ENCODE data around the gene EEPD1. TPM values are rescaled to one million over a fixed set of nuclear protein-coding genes. Genes with fewer than 3 reads are reported as not detected.

EEPD1 gene
- total RNA-seq, 1 experiment from 2014 or later = 7.8 TPM

- DNase-seq (ENCODE audit: low spot score) (no peak), ATAC-seq (no peak)
- TF ChIP-seq ZNF396 (CRISPR knock-in tag; IDR thresholded peaks at IDR 0.05; ENCODE audit: borderline replicate concordance) = no peak
- no peak for TF ChIP-seq NFYB (CRISPR knock-in tag; conservative IDR thresholded peaks at IDR 0.05; ENCODE audit: low read depth)
- TF ChIP-seq SMAD3 (CRISPR knock-in tag; IDR thresholded peaks at IDR 0.05; ENCODE audit: borderline replicate concordance) = no peak
- TF ChIP-seq HMGA2 (CRISPR knock-in tag; IDR thresholded peaks at IDR 0.05) = no peak
- no peak for TF ChIP-seq NFE2L1 (CRISPR knock-in tag; IDR thresholded peaks at IDR 0.05)
- TF ChIP-seq FOXP1 (CRISPR knock-in tag; IDR thresholded peaks at IDR 0.05; ENCODE audit: borderline replicate concordance) = no peak
- TF ChIP-seq SOX15 (CRISPR knock-in tag; IDR thresholded peaks at IDR 0.05) = no peak
- TF ChIP-seq IRF2 (CRISPR knock-in tag; IDR thresholded peaks at IDR 0.05; ENCODE audit: borderline replicate concordance, low read depth) = no peak
- TF ChIP-seq E2F5 (CRISPR knock-in tag; IDR thresholded peaks at IDR 0.05) = no peak
- no peak for TF ChIP-seq E2F1 (CRISPR knock-in tag; IDR thresholded peaks at IDR 0.05)
- TF ChIP-seq, protein P1, sequence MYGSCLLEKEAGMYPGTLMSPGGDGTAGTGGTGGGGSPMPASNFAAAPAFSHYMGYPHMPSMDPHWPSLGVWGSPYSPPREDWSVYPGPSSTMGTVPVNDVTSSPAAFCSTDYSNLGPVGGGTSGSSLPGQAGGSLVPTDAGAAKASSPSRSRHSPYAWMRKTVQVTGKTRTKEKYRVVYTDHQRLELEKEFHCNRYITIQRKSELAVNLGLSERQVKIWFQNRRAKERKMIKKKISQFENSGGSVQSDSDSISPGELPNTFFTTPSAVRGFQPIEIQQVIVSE (CRISPR knock-in tag; IDR thresholded peaks at IDR 0.05; ENCODE audit: borderline replicate concordance) = no peak
- TF ChIP-seq, protein P2, sequence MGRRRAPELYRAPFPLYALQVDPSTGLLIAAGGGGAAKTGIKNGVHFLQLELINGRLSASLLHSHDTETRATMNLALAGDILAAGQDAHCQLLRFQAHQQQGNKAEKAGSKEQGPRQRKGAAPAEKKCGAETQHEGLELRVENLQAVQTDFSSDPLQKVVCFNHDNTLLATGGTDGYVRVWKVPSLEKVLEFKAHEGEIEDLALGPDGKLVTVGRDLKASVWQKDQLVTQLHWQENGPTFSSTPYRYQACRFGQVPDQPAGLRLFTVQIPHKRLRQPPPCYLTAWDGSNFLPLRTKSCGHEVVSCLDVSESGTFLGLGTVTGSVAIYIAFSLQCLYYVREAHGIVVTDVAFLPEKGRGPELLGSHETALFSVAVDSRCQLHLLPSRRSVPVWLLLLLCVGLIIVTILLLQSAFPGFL (CRISPR knock-in tag; IDR thresholded peaks at IDR 0.05; ENCODE audit: borderline replicate concordance) = no peak
- TF ChIP-seq AFF4 (CRISPR knock-in tag; IDR thresholded peaks at IDR 0.05; ENCODE audit: borderline replicate concordance) = no peak
- no peak for TF ChIP-seq ZNF512 (CRISPR knock-in tag; IDR thresholded peaks at IDR 0.05; ENCODE audit: borderline replicate concordance)
- TF ChIP-seq FOXK1 (CRISPR knock-in tag; IDR thresholded peaks at IDR 0.05) = no peak
- TF ChIP-seq NR3C1 (CRISPR knock-in tag; conservative IDR thresholded peaks at IDR 0.05; ENCODE audit: low read depth) = no peak
- no peak for TF ChIP-seq ZNF532 (CRISPR knock-in tag; IDR thresholded peaks at IDR 0.05; ENCODE audit: borderline replicate concordance)
- TF ChIP-seq GTF2I (CRISPR knock-in tag; conservative IDR thresholded peaks at IDR 0.05) = no peak
- TF ChIP-seq CBFB (CRISPR knock-in tag; IDR thresholded peaks at IDR 0.05; ENCODE audit: low read depth) = no peak
- TF ChIP-seq ZNF281 (CRISPR knock-in tag; IDR thresholded peaks at IDR 0.05) = no peak
- H3K4me3 Mint-ChIP-seq = no peak overlapping the region
- no peaks in the 10 kb centered on the region for H3K9me3 Mint-ChIP-seq
- ChIA-PET CTCF (no interaction called here), POLR2A (no interaction called here)
- H3K4me1 Mint-ChIP-seq = peaks cover 13% of the 10 kb centered on the region
- H3K27me3 Mint-ChIP-seq (ENCODE audit: low read depth) = no peaks in the 10 kb centered on the region
- H3K27ac Mint-ChIP-seq = no peak overlapping the region
- H3K36me3 Mint-ChIP-seq = no peaks in the 10 kb centered on the region
Measured at GRCh38 chr7:36310897-36311296, 157.8 kb downstream of the EEPD1 start.
